ENCODE results near the gene SIK3.

Gene SIK3

GRCh38 chr11:116953530-116954285 lies 144.5 kb downstream of the SIK3 start:
- no peak overlapping the region for H3K27ac ChIP-seq (ENCODE audit: insufficient read depth in 1 of 2, low read depth in 1 of 2, low read length in 2 of 2, poor library complexity in 1 of 2, severe bottlenecking in 2 of 2)
- no peaks in the 10 kb centered on the region for H3K27me3 ChIP-seq (replicated peaks in 2 of 5; ENCODE audit: control insufficient read depth in 4 of 5, insufficient read depth in 5 of 5, low read length in 4 of 5)
- H3K4me1 ChIP-seq (ENCODE audit: control extremely low read depth in 1 of 4, control insufficient read depth in 4 of 4, insufficient read depth in 4 of 4, low read length in 3 of 4): peaks cover 4 to 21% (median 7%) of the 10 kb centered on the region in 4 experiments
- H3K9me3 ChIP-seq (ENCODE audit: control extremely low read depth in 1 of 5, control insufficient read depth in 4 of 5, insufficient read depth in 2 of 5, low read depth in 1 of 5, low read length in 4 of 5): no peaks in the 10 kb centered on the region
- no peak overlapping the region for H3K4me3 ChIP-seq (ENCODE audit: control insufficient read depth in 1 of 7, extremely low read depth in 1 of 7, insufficient read depth in 4 of 7, low read depth in 2 of 7, low read length in 6 of 7)
- DNase-seq: no peak
- CTCF ChIA-PET: interaction anchor here (0.7 to 2.4 kb wide), 4 partner anchors 9 to 21 kb away, joined by 3 to 6 read pairs (median 4); no protein-coding TSS in a partner anchor
- POLR2A ChIA-PET: no interaction called here
- 86% methylated on average over 4 of the region's 6 CpGs for WGBS (ENCODE audit: insufficient coverage)
- peaks cover 7 to 30% (median 21%) of the 10 kb centered on the region in 4 experiments for H3K36me3 ChIP-seq (ENCODE audit: control insufficient read depth in 4 of 4, insufficient read depth in 4 of 4, low read length in 3 of 4)

- Histone ChIP-seq H3K27me3 (replicated peaks in 2 of 5; ENCODE audit: control insufficient read depth in 4 of 5, insufficient read depth in 5 of 5, low read length in 4 of 5) (no peaks in the 10 kb centered on the region), H3K4me3 (ENCODE audit: control insufficient read depth in 1 of 7, extremely low read depth in 1 of 7, insufficient read depth in 4 of 7, low read depth in 2 of 7, low read length in 6 of 7) (no peak overlapping the region), H3K36me3 (ENCODE audit: control insufficient read depth in 4 of 4, insufficient read depth in 4 of 4, low read length in 3 of 4) (peaks cover 7 to 30% (median 21%) of the 10 kb centered on the region in 4 experiments), H3K9me3 (ENCODE audit: control extremely low read depth in 1 of 5, control insufficient read depth in 4 of 5, insufficient read depth in 2 of 5, low read depth in 1 of 5, low read length in 4 of 5) (no peaks in the 10 kb centered on the region), H3K4me1 (ENCODE audit: control extremely low read depth in 1 of 4, control insufficient read depth in 4 of 4, insufficient read depth in 4 of 4, low read length in 3 of 4) (peaks cover 4 to 25% (median 7%) of the 10 kb centered on the region in 4 experiments), H3K27ac (ENCODE audit: insufficient read depth in 1 of 2, low read depth in 1 of 2, low read length in 2 of 2, poor library complexity in 1 of 2, severe bottlenecking in 2 of 2) (no peak overlapping the region)
- WGBS (ENCODE audit: insufficient coverage): no CpG with 5 or more reads among the region's 3 CpGs
- no peak for DNase-seq
- POLR2A ChIA-PET: no interaction called here
- CTCF ChIA-PET: interaction anchor here (0.8 to 1.9 kb wide), 6 partner anchors 9 to 154 kb away, joined by 3 to 6 read pairs (median 3); no protein-coding TSS in a partner anchor
These were observed 146.5 kb downstream of the SIK3 start for GRCh38 chr11:116951762-116952161.

GRCh38 chr11:116950210-116950609 lies 148.0 kb downstream of the SIK3 start:
- 93% methylated on average over 2 of the region's 4 CpGs for WGBS (ENCODE audit: insufficient coverage)
- Histone ChIP-seq H3K27me3 (replicated peaks in 2 of 5; ENCODE audit: control insufficient read depth in 4 of 5, insufficient read depth in 5 of 5, low read length in 4 of 5) (no peaks in the 10 kb centered on the region), H3K4me1 (ENCODE audit: control extremely low read depth in 1 of 4, control insufficient read depth in 4 of 4, insufficient read depth in 4 of 4, low read length in 3 of 4) (peaks cover 0 to 33% (median 6%) of the 10 kb centered on the region in 4 experiments), H3K4me3 (ENCODE audit: control insufficient read depth in 1 of 7, extremely low read depth in 1 of 7, insufficient read depth in 4 of 7, low read depth in 2 of 7, low read length in 6 of 7) (no peak overlapping the region), H3K9me3 (ENCODE audit: control extremely low read depth in 1 of 5, control insufficient read depth in 4 of 5, insufficient read depth in 2 of 5, low read depth in 1 of 5, low read length in 4 of 5) (no peaks in the 10 kb centered on the region), H3K36me3 (ENCODE audit: control insufficient read depth in 4 of 4, insufficient read depth in 4 of 4, low read length in 3 of 4) (peaks cover 3 to 24% (median 19%) of the 10 kb centered on the region in 4 experiments), H3K27ac (ENCODE audit: insufficient read depth in 1 of 2, low read depth in 1 of 2, low read length in 2 of 2, poor library complexity in 1 of 2, severe bottlenecking in 2 of 2) (no peak overlapping the region)
- DNase-seq: no peak
- ChIA-PET CTCF (interaction anchor here (0.9 to 1.5 kb wide), 4 partner anchors 8 to 17 kb away, joined by 3 to 4 read pairs (median 3); no protein-coding TSS in a partner anchor), POLR2A (no interaction called here)

- no peak overlapping the region for H3K4me3 ChIP-seq (ENCODE audit: control insufficient read depth in 1 of 7, extremely low read depth in 1 of 7, insufficient read depth in 4 of 7, low read depth in 2 of 7, low read length in 6 of 7)
- H3K9me3 ChIP-seq (ENCODE audit: control extremely low read depth in 1 of 5, control insufficient read depth in 4 of 5, insufficient read depth in 2 of 5, low read depth in 1 of 5, low read length in 4 of 5): no peaks in the 10 kb centered on the region
- CTCF ChIA-PET: interaction anchor here (1.2 to 1.4 kb wide), 4 partner anchors 12 to 157 kb away, joined by 3 to 5 read pairs (median 4); no protein-coding TSS in a partner anchor
- POLR2A ChIA-PET: interaction anchor here (0.9 kb wide), 1 partner anchor 17 kb away, joined by 3 read pairs; no protein-coding TSS in a partner anchor
- DNase-seq: peak in 1 of 3 donors; percentile 59
- H3K4me1 ChIP-seq (ENCODE audit: control extremely low read depth in 1 of 4, control insufficient read depth in 4 of 4, insufficient read depth in 4 of 4, low read length in 3 of 4): peaks cover 0 to 37% (median 6%) of the 10 kb centered on the region in 4 experiments
- H3K27ac ChIP-seq (ENCODE audit: insufficient read depth in 1 of 2, low read depth in 1 of 2, low read length in 2 of 2, poor library complexity in 1 of 2, severe bottlenecking in 2 of 2): peak overlapping the region in 1 of 2 experiments; percentile 18
- H3K36me3 ChIP-seq (ENCODE audit: control insufficient read depth in 4 of 4, insufficient read depth in 4 of 4, low read length in 3 of 4): peaks cover 0 to 27% (median 22%) of the 10 kb centered on the region in 4 experiments
- WGBS (ENCODE audit: insufficient coverage): 85% methylated on average over 2 of the region's 4 CpGs
- H3K27me3 ChIP-seq (replicated peaks in 2 of 5; ENCODE audit: control insufficient read depth in 4 of 5, insufficient read depth in 5 of 5, low read length in 4 of 5): no peaks in the 10 kb centered on the region
These were observed 149.8 kb downstream of the SIK3 start for GRCh38 chr11:116948391-116948790.

- CTCF ChIA-PET: interaction anchor here (1.5 to 2.5 kb wide), 2 partner anchors 9 to 17 kb away, joined by 3 to 8 read pairs; no protein-coding TSS in a partner anchor
These were observed 151.8 kb downstream of the SIK3 start for GRCh38 chr11:116946414-116946813.

GRCh38 chr11:116939499-116939898 lies 158.7 kb downstream of the SIK3 start:
- no peak overlapping the region for H3K4me3 ChIP-seq (ENCODE audit: control insufficient read depth in 1 of 7, extremely low read depth in 1 of 7, insufficient read depth in 4 of 7, low read depth in 2 of 7, low read length in 6 of 7)
- H3K27ac ChIP-seq (ENCODE audit: insufficient read depth in 1 of 2, low read depth in 1 of 2, low read length in 2 of 2, poor library complexity in 1 of 2, severe bottlenecking in 2 of 2): no peak overlapping the region
- ChIA-PET POLR2A (interaction anchor here (0.5 to 0.6 kb wide), 2 partner anchors 21 to 157 kb away, joined by 3 read pairs; no protein-coding TSS in a partner anchor), CTCF (interaction anchor here (1.2 kb wide), 1 partner anchor 10 kb away, joined by 4 read pairs; no protein-coding TSS in a partner anchor)
- H3K9me3 ChIP-seq (ENCODE audit: control extremely low read depth in 1 of 5, control insufficient read depth in 4 of 5, insufficient read depth in 2 of 5, low read depth in 1 of 5, low read length in 4 of 5): no peaks in the 10 kb centered on the region
- H3K4me1 ChIP-seq (ENCODE audit: control extremely low read depth in 1 of 4, control insufficient read depth in 4 of 4, insufficient read depth in 4 of 4, low read length in 3 of 4): peaks cover 5 to 49% (median 9%) of the 10 kb centered on the region in 4 experiments
- H3K36me3 ChIP-seq (ENCODE audit: control insufficient read depth in 4 of 4, insufficient read depth in 4 of 4, low read length in 3 of 4): peaks cover 0 to 18% (median 13%) of the 10 kb centered on the region in 4 experiments
- no CpG with 5 or more reads among the region's 1 CpG for WGBS (ENCODE audit: insufficient coverage)
- H3K27me3 ChIP-seq (replicated peaks in 2 of 5; ENCODE audit: control insufficient read depth in 4 of 5, insufficient read depth in 5 of 5, low read length in 4 of 5): no peaks in the 10 kb centered on the region
- no peak for DNase-seq

More at GRCh38 chr11:116946414-116946813, 151.8 kb downstream of the SIK3 start:
- Histone ChIP-seq H3K4me3 (ENCODE audit: control insufficient read depth in 1 of 7, extremely low read depth in 1 of 7, insufficient read depth in 4 of 7, low read depth in 2 of 7, low read length in 6 of 7) (peak overlapping the region in 1 of 7 experiments; percentile 39), H3K36me3 (ENCODE audit: control insufficient read depth in 4 of 4, insufficient read depth in 4 of 4, low read length in 3 of 4) (peaks cover 0 to 26% (median 23%) of the 10 kb centered on the region in 4 experiments), H3K27me3 (replicated peaks in 2 of 5; ENCODE audit: control insufficient read depth in 4 of 5, insufficient read depth in 5 of 5, low read length in 4 of 5) (no peaks in the 10 kb centered on the region), H3K27ac (ENCODE audit: insufficient read depth in 1 of 2, low read depth in 1 of 2, low read length in 2 of 2, poor library complexity in 1 of 2, severe bottlenecking in 2 of 2) (no peak overlapping the region), H3K4me1 (ENCODE audit: control extremely low read depth in 1 of 4, control insufficient read depth in 4 of 4, insufficient read depth in 4 of 4, low read length in 3 of 4) (peaks cover 0 to 54% (median 12%) of the 10 kb centered on the region in 4 experiments), H3K9me3 (ENCODE audit: control extremely low read depth in 1 of 5, control insufficient read depth in 4 of 5, insufficient read depth in 2 of 5, low read depth in 1 of 5, low read length in 4 of 5) (no peaks in the 10 kb centered on the region)
- 58% methylated on average over 3 of the region's 3 CpGs for WGBS (ENCODE audit: insufficient coverage)
- no peak for DNase-seq
- POLR2A ChIA-PET: no interaction called here
